ENCODE data around the gene SH2D5.

DNA sequence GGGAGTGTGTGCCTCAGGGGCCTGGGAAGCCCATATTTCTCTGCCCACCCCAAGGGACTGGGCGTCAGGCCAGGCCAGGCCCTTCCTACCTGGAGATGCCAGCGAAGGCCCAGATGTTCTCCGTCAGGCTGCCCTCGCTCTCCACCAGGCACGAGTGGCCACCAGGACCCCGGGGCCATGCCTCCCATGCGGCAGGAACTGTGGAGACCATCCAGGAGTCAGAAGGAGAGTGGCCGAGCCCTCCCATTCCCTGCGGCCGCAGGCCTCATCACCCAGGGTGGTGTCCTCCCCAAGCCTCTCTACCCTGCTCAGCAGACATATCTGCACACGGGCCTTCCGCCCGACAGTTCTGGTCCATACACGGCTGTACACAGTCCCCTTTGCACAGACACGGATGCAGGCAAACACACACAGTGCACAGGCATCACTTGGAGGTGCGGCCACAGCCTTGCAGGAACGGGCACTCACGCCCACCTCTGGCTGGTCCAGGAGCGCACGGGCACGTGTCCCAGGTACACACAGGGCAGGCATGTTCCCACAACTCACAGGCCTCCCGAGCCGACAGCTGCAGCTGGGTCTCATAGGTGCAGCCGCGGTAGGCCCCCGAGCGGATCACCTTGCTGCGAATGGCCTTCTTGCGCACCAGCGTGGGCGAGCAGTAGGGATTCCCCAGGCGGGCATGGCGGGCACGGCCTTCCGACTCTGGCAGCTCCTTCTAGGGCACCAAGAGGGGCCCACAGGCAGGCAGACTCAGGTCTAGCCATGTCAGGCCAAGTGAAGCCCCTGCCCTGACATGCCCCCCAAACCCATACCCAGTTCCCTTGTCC is 8.8 kb downstream of the SH2D5 start:
- TF ChIP-seq, protein P1, sequence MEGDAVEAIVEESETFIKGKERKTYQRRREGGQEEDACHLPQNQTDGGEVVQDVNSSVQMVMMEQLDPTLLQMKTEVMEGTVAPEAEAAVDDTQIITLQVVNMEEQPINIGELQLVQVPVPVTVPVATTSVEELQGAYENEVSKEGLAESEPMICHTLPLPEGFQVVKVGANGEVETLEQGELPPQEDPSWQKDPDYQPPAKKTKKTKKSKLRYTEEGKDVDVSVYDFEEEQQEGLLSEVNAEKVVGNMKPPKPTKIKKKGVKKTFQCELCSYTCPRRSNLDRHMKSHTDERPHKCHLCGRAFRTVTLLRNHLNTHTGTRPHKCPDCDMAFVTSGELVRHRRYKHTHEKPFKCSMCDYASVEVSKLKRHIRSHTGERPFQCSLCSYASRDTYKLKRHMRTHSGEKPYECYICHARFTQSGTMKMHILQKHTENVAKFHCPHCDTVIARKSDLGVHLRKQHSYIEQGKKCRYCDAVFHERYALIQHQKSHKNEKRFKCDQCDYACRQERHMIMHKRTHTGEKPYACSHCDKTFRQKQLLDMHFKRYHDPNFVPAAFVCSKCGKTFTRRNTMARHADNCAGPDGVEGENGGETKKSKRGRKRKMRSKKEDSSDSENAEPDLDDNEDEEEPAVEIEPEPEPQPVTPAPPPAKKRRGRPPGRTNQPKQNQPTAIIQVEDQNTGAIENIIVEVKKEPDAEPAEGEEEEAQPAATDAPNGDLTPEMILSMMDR (conservative IDR thresholded peaks at IDR 0.05 in 1 of 2, IDR thresholded peaks at IDR 0.05 in 1 of 2; ENCODE audit: extremely low read depth in 1 of 2, insufficient read depth in 1 of 2, low read depth in 1 of 2, low read length in 2 of 2), result no peak
- TF ChIP-seq EZH2 (IDR thresholded peaks at IDR 0.05; ENCODE audit: borderline replicate concordance, low read length), result no peak

Measured in mammary epithelial cell (primary cell).